Esophagus mucosa (tissue), 1 donor: Measurements from ENCODE around the gene WFDC8. TPM values are rescaled to one million over a fixed set of nuclear protein-coding genes. Genes with fewer than 3 reads are reported as not detected.

Source experiments
- total RNA-seq: library from RNA; stranded (reverse); gene quantifications from one replicate; pipeline ENCODE4 v1.2.4, GENCODE V29; 2023
- donor health status: DM: yes; HTN: yes; CAD: no.

WFDC8 gene
- total RNA-seq, 1 donor from 2014 or later, result not detected

Other genes with a start within 250 kb of the WFDC8 start
- gene SDC4, start 230.9 kb downstream of the WFDC8 start, total RNA-seq, result 99.1 TPM
- 13.7 TPM for gene SYS1, start 216.1 kb downstream of the WFDC8 start, total RNA-seq
- 0.36 TPM for gene TP53TG5, start 201.0 kb downstream of the WFDC8 start, total RNA-seq
- gene DBNDD2, start 171.0 kb downstream of the WFDC8 start, total RNA-seq, result 22.6 TPM
- gene PIGT, start 163.1 kb downstream of the WFDC8 start, total RNA-seq, result 43.0 TPM
- gene WFDC2, start 109.5 kb downstream of the WFDC8 start, total RNA-seq, result 37.9 TPM
- not detected for gene SPINT3, start 63.7 kb downstream of the WFDC8 start, total RNA-seq
- not detected for gene WFDC6, start 39.8 kb downstream of the WFDC8 start, total RNA-seq
- gene EPPIN, start 31.9 kb downstream of the WFDC8 start, total RNA-seq, result not detected
- gene WFDC10A, start 50.5 kb upstream of the WFDC8 start, total RNA-seq, result not detected
- not detected for gene WFDC9, start 52.0 kb upstream of the WFDC8 start, total RNA-seq
- not detected for gene WFDC11, start 91.0 kb upstream of the WFDC8 start, total RNA-seq
- not detected for gene WFDC13, start 122.8 kb upstream of the WFDC8 start, total RNA-seq
- not detected for gene WFDC10B, start 125.7 kb upstream of the WFDC8 start, total RNA-seq
- gene SPINT4, start 143.1 kb upstream of the WFDC8 start, total RNA-seq, result not detected
- gene WFDC3, start 212.6 kb upstream of the WFDC8 start, total RNA-seq, result not detected
- 15.8 TPM for gene DNTTIP1, start 212.7 kb upstream of the WFDC8 start, total RNA-seq
- gene UBE2C, start 233.4 kb upstream of the WFDC8 start, total RNA-seq, result 46.5 TPM
- not detected for gene TNNC2, start 248.0 kb upstream of the WFDC8 start, total RNA-seq